Measurements from ENCODE around the gene SSTR1. TPM values are rescaled to one million over a fixed set of nuclear protein-coding genes. Genes with fewer than 3 reads are reported as not detected.

Gene SSTR1
- total RNA-seq, 3 donors from 2014 or later (not counting 1 experiment from before 2014, with no cell fraction given), result not detected

DNA sequence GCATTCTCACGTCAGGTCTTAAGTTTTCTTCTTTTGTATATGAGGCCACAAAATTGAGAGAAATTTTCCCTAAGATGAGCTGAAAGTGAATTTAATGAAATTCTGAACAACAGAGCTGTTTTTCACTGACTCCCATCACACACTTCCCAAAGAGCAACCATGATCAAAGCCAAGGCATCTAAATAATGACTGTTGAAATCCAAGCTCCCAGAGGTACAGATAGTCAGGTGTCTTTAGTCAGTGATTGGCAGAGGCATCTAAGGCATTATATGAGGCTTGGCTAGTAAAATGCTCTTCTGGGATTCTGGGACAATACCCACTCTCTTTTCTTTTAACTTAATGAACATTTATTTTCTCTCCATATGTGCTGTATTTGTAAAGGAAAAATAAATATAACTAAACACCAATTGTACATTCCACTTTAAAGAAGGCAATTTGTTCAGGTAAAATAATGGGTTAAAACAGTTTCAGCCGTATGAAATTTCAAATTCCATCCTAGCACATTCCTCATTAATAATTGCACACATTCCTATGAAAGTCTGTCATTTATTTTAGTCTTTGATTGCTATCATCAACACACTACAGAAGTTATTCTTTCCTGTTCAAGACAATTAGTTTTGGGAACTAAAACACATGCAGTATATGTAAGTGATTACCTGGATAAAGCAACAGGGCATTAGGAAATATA, 871 bp upstream of the SSTR1 start:
- H3K9me3 Mint-ChIP-seq, result peaks cover 0 to 2% of the 10 kb centered on the region in 2 donors
- Histone ChIP-seq H3K4me1 (ENCODE audit: control insufficient read depth, insufficient read depth, low read length) (peaks cover 3% of the 10 kb centered on the region), H3K27me3 (ENCODE audit: control insufficient read depth, insufficient read depth, low read length) (peaks cover 23% of the 10 kb centered on the region), H3K36me3 (ENCODE audit: control insufficient read depth, insufficient read depth, low read length) (no peaks in the 10 kb centered on the region), H3K9me3 (ENCODE audit: control insufficient read depth, insufficient read depth, low read length) (no peaks in the 10 kb centered on the region), H3K4me3 (ENCODE audit: low read length) (no peak overlapping the region), H3K27ac (ENCODE audit: low read length) (no peak overlapping the region)
- H3K4me3 Mint-ChIP-seq, result no peak overlapping the region
- peaks cover 0 to 10% of the 10 kb centered on the region in 2 donors for H3K4me1 Mint-ChIP-seq
- no peak for ATAC-seq
- DNase-seq, result no peak
- H3K27me3 Mint-ChIP-seq (ENCODE audit: low read depth in 2 of 2), result peaks cover 67 to 84% of the 10 kb centered on the region in 2 donors
- intact Hi-C loops (cut with micrococcal nuclease), result no loop called here
- H3K27ac Mint-ChIP-seq, result no peak overlapping the region
- peaks cover 5% of the 10 kb centered on the region for H3K36me3 Mint-ChIP-seq
- TF ChIP-seq, protein P1, sequence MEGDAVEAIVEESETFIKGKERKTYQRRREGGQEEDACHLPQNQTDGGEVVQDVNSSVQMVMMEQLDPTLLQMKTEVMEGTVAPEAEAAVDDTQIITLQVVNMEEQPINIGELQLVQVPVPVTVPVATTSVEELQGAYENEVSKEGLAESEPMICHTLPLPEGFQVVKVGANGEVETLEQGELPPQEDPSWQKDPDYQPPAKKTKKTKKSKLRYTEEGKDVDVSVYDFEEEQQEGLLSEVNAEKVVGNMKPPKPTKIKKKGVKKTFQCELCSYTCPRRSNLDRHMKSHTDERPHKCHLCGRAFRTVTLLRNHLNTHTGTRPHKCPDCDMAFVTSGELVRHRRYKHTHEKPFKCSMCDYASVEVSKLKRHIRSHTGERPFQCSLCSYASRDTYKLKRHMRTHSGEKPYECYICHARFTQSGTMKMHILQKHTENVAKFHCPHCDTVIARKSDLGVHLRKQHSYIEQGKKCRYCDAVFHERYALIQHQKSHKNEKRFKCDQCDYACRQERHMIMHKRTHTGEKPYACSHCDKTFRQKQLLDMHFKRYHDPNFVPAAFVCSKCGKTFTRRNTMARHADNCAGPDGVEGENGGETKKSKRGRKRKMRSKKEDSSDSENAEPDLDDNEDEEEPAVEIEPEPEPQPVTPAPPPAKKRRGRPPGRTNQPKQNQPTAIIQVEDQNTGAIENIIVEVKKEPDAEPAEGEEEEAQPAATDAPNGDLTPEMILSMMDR (IDR thresholded peaks at IDR 0.05), result no peak
- 83% methylated on average over 2 of the region's 2 CpGs for WGBS (ENCODE audit: insufficient coverage)

DNA sequence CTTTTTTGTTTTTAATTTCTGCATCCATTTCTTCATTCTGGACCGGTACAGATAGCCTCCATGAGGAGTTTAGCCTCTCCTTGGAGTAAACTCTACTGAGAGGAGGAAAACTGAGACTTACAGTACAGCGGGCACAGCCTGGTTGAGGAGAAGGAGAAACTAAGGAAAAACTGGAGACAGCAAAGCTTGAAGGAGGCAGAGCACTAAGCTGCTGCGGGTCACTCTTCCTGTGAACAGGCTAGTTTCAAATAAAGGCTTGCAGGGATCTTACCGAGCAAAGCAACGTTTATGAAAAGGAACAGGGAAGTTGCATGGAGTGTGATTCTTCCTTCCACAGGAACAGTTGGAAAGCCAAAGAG, 348 bp upstream of the SSTR1 start:
- no peak overlapping the region for H3K4me3 Mint-ChIP-seq
- H3K9me3 Mint-ChIP-seq, result peaks cover 0 to 2% of the 10 kb centered on the region in 2 donors
- peaks cover 5% of the 10 kb centered on the region for H3K36me3 Mint-ChIP-seq
- intact Hi-C loops (cut with micrococcal nuclease), result no loop called here
- Histone ChIP-seq H3K36me3 (ENCODE audit: control insufficient read depth, insufficient read depth, low read length) (no peaks in the 10 kb centered on the region), H3K4me3 (ENCODE audit: low read length) (no peak overlapping the region), H3K9me3 (ENCODE audit: control insufficient read depth, insufficient read depth, low read length) (no peaks in the 10 kb centered on the region), H3K27ac (ENCODE audit: low read length) (no peak overlapping the region), H3K4me1 (ENCODE audit: control insufficient read depth, insufficient read depth, low read length) (peaks cover 3% of the 10 kb centered on the region), H3K27me3 (ENCODE audit: control insufficient read depth, insufficient read depth, low read length) (peaks cover 25% of the 10 kb centered on the region)
- H3K27ac Mint-ChIP-seq, result no peak overlapping the region
- DNase-seq (no peak), ATAC-seq (no peak)
- H3K27me3 Mint-ChIP-seq (ENCODE audit: low read depth in 2 of 2), result peaks cover 67 to 84% of the 10 kb centered on the region in 2 donors
- TF ChIP-seq, protein P1 (IDR thresholded peaks at IDR 0.05), result no peak
- WGBS (ENCODE audit: insufficient coverage), result 50% methylated on average over 5 of the region's 5 CpGs
- peaks cover 0 to 10% of the 10 kb centered on the region in 2 donors for H3K4me1 Mint-ChIP-seq

DNA sequence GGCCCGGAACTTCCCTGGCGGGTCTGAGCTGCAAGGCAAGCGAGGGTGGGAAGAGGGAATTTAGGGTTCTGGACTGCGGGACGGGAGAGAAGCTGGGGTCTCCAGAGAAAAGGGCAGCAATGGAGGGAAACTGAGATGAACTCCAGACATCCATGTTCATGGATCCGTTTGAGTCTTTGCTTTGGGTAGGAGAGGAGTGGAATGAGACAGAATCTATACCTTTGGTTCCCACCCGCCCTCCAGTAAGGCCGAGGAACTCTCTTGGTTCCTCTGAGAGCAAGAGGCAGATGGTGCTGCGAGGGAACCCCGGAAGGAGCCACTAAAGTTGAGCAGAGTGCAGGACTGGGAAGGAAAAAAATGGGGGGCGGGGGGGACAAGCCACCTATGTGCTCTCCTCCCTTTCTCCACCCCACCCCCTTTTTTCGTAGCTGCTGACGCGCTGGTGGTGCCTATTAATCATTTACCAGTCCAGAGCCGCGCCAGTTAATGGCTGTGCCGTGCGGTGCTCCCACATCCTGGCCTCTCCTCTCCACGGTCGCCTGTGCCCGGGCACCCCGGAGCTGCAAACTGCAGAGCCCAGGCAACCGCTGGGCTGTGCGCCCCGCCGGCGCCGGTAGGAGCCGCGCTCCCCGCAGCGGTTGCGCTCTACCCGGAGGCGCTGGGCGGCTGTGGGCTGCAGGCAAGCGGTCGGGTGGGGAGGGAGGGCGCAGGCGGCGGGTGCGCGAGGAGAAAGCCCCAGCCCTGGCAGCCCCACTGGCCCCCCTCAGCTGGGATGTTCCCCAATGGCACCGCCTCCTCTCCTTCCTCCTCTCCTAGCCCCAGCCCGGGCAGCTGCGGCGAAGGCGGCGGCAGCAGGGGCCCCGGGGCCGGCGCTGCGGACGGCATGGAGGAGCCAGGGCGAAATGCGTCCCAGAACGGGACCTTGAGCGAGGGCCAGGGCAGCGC, 1.2 kb downstream of the SSTR1 start:
- H3K9me3 Mint-ChIP-seq, result peaks cover 0 to 2% of the 10 kb centered on the region in 2 donors
- no peaks in the 10 kb centered on the region for H3K9me3 ChIP-seq (ENCODE audit: control insufficient read depth, insufficient read depth, low read length)
- peaks cover 0 to 10% of the 10 kb centered on the region in 2 donors for H3K4me1 Mint-ChIP-seq
- H3K27me3 Mint-ChIP-seq (ENCODE audit: low read depth in 2 of 2), result peaks cover 68 to 88% of the 10 kb centered on the region in 2 donors
- H3K4me3 Mint-ChIP-seq, result no peak overlapping the region
- peaks cover 3% of the 10 kb centered on the region for H3K4me1 ChIP-seq (ENCODE audit: control insufficient read depth, insufficient read depth, low read length)
- ATAC-seq (no peak), DNase-seq (peak in 1 of 2 donors; percentile 6)
- 2% methylated on average over 59 of the region's 59 CpGs for WGBS (ENCODE audit: insufficient coverage)
- intact Hi-C loops (cut with micrococcal nuclease), result no loop called here
- no peak overlapping the region for H3K27ac Mint-ChIP-seq
- TF ChIP-seq, protein P1 (IDR thresholded peaks at IDR 0.05), result no peak
- no peak overlapping the region for H3K4me3 ChIP-seq (ENCODE audit: low read length)
- H3K36me3 ChIP-seq (ENCODE audit: control insufficient read depth, insufficient read depth, low read length), result no peaks in the 10 kb centered on the region
- H3K27ac ChIP-seq (ENCODE audit: low read length), result no peak overlapping the region
- peaks cover 27% of the 10 kb centered on the region for H3K27me3 ChIP-seq (ENCODE audit: control insufficient read depth, insufficient read depth, low read length)
- H3K36me3 Mint-ChIP-seq, result peaks cover 5% of the 10 kb centered on the region

Measured in natural killer cell (primary cell).